Cerebellar cortex (tissue), 1 donor: ENCODE measurements around the gene ATOH7.
"Not testable (repeated sequence)": the region's sequence is repeated elsewhere in the genome, so short reads cannot be mapped to it uniquely, and the experiment has no call there.

Experiments used
- DNase-seq: peaks from one replicate; pipeline ENCODE4 v3.0.0-alpha.2; 2015; ENCODE audit warnings: low spot score

The ATOH7 gene

DNA sequence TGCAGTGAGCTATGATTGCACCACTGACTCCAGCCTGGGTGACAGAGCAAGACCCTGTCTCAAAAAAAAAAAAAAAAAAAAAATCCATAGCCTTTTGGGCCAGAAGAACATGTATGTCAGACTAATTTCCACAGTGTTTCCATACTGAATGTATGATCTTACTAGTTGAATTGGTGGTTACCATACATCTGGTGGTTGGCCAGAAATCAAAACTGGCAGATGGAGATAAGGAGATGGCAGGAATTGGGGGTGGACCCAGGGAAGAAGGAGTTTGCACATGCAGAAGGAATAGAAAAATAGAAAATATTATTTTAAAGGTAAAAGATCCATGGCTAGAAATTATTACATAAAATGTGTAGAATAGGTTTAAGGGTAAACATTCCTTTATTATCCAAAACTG, 3.7 kb upstream of the ATOH7 start:
- peak; percentile 62 for DNase-seq

DNA sequence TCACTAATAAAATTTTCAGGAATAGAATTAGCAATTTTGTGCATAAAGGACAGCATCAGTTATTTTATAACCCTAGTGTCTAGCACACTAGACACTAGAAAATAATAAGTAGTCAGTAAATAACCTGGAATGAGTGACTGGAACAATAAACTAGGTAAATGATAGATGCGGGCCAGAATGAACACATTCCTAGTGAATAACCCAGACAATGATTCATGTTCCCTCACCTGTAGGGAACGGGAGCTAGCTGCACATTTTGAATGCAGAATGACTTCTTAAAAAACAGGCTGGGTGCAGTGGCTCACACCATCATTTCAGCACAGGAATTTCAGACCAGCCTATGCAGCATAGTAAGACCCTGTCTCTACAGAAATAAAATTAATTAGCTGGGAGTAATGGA, 3.2 kb upstream of the ATOH7 start:
- no peak for DNase-seq

DNA sequence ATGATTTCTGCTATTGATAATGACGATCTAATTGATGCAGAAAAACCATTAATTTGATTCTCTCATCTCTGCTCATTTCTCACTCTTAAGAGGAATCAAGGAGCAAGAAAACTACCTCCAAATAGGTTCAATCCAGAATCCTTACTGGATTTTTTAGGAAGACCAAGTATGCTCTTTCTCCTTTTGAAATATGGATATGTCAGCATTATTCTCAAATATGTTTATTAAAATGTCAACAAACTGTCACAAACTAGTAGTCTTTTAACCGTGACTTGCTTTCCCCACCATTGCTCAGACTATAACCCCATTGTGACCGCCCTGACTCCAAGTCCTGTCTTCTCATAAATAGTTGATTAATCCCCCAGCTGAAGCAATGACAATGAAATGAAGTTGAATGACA, 1.1 kb upstream of the ATOH7 start:
- DNase-seq: no peak

DNA sequence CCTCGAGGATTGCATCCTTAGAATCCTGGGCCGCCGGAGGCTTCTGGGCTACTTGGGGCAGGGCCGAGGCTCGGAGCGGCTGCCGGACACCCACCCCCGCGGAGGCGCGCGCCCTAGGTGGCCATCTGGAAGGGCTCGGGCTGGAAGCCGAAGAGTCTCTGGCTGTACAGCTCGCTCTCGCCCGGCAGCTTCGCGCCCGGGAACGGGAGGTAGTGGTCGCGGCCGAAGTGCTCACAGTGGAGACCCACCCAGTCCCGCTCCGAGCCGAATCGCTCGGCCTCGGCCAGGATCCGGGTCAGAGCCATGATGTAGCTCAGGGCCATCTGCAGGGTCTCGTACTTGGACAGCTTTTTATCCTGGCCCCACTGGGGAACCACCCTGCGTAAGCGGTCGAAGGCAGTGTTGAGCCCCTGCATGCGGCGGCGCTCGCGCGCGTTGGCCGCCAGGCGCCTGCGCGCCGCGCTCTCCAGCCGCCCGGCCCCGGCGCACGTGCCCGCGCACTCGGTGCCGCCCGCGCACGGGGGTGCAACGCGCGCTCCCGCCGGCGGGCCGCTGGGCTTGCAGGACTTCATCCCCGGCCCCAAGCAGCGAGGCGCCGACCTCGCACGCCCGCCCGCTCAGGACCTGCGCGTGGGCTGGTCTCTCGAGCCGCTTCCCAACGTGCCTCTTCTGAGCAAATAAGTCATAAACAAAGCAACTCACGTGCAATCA, 652 bp downstream of the ATOH7 start:
- DNase-seq: peak; percentile 68

DNA sequence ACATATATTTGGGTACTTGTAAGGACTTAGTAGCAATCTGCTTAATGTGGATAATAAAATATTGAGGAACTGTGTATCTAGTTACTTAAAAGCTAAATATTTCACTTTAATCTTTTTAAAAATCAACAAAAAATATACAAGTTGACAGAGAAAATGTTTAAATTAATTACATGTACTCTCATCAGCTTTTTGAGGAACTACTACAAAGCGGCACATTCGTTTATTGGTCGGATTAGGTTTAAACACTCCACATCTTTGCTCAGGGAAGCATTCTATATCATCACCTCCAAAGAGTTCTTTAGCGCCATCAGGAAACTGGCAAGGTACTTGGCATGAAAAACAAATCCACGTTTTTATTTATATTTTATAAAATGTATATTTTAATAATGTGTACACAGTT, 1.6 kb downstream of the ATOH7 start:
- no peak for DNase-seq

DNA sequence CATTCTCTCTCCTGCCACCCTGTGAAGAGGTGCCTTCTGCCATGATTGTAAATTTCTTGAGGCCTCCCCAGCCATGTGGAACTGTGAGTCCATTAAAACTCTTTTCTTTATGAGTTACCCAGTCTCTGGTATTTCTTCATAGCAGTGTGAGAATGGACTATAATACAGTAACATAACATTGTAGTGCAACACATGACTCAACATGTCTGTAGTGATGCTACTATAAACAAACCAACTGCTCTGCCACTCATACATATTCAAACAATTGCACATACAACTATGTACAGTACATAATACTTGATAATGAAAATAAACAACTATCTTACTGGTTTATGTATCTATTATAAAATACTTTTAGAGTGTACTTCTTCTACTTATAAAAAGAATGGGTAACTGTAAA, 7.1 kb downstream of the ATOH7 start:
- no peak for DNase-seq

DNA sequence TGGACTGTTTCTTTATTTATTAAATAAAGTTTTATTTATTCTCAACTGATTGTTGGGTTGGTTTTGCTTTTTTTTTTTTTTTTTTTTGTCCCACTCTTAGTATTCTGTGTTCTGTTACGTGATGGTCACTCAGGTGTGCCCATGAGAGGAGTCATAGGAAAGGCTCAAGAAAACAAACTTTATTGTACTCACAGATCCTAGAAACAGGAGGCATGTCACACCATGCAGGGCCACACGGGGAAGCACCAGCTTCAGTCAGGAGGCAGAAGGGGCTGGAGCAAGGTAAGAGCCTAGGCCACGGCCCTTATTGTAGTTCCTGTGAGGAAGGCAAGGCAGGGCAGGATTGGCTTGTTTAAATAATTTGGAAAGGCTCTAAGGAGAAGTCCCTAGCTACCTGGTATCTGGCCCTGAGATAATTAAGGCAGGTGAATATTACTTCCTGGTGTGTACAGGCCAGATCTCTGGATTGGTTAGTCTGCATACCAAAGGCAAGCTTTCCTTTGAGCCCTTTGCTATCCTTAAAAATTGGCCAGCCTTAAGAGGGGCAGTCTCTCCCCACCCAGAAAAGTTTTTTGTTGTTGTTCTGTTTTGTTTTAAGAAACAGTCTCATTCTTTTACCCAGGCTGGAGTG, 8.3 kb downstream of the ATOH7 start:
- peak; percentile 23 for DNase-seq

DNA sequence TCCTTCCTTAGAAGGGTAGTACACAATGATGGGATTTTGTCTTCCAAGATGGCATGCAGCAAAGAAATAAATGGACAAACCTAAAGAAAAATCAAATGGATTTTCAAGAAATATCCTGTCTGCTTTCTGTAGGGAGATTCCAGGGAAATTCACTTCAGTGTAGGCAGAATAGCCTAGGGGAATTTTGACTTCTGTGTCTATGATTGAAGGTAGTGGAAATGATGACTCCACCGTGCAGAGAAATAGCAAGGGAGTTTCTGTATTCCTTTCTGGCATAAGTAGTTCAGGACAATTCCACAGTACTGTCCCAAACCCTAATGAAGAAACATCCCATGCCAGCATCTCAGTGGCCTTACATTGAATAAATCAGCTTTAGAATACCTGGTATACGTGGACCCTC, 9.5 kb downstream of the ATOH7 start:
- no peak for DNase-seq

DNA sequence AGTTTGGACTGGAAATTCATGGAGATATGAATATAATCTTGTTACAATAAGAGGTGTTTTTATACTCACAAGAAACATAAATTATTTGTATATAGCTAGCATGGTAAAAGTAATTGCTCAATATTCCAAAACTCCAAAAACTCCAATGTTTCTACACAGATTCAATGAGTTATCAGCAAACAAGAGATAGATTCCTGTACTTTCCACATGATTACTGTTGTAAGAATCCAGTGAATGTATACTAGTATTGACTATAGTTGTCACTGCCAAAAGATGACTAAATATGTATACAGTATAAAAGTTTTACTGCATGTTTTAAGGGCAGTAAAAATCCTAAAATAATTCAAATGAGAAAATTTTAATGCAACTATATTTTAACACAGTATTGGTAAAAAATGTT, 10.7 kb downstream of the ATOH7 start:
- DNase-seq: no peak

DNA sequence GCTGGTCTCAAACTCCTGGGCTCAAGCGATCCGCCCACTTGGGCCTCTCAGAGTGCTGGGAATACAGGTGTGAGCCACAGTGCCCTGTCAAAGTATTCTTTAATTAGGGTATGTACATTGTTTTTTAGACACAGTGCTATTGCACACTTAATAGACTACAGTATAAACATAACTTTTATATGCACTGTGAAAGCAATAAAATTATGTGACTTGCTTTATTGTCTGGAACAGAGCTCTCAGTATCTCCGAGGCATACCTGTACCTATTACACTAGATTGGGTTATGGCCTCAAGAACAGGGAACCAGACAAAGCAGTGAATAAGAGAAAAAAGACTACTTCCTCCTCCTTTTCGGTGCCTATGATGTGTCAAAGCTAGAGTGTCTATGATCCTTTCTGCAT, 13.1 kb downstream of the ATOH7 start:
- DNase-seq: no peak

DNA sequence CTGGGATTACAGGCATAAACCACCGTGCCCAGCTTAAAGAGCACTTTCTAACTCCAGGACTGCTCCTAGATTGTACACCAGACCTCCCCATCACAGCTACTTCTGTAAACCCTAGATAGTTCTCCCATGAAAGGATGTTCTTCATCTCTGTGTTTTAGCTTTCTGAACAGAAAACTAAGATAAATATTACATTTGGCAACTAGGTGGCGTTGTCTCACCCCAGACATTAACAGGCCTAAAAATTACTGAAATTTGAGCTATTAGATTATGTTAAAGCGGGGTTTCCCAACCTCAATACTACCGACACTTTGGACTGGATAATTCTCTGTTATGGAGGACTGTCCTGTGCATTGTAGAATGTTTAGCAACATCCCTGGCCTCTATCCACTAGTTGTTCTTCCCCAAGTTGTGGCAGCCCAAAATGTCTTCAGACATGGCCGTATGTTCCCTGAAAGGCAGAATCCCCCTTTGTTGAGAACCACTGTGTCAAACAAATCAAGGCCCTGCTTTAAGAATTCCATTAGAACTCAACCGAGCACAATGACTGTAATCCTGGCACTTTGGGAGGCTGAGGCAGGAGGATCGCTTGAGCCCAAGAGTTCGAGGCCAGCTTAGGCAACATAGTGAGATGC, 19.1 kb downstream of the ATOH7 start:
- DNase-seq: peak; percentile 59

DNA sequence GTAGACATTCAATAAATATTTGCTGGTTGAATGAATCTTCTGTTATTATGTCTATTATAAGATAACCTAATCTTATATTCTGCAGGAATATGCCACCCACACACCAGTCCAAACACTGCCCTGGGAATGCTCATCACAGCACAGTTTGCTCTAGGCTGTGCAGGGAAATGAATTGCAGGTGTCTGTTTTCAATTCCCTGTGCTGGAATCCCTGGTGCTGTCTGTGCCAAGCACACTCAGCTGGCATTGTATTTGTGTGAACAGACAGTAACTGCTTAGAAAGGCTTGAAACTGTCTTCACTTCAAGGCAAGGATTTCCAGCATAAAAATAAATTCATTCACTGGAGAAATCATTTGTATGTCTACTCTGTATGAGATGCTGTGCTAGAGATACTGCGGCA, 20.2 kb downstream of the ATOH7 start:
- DNase-seq: no peak

DNA sequence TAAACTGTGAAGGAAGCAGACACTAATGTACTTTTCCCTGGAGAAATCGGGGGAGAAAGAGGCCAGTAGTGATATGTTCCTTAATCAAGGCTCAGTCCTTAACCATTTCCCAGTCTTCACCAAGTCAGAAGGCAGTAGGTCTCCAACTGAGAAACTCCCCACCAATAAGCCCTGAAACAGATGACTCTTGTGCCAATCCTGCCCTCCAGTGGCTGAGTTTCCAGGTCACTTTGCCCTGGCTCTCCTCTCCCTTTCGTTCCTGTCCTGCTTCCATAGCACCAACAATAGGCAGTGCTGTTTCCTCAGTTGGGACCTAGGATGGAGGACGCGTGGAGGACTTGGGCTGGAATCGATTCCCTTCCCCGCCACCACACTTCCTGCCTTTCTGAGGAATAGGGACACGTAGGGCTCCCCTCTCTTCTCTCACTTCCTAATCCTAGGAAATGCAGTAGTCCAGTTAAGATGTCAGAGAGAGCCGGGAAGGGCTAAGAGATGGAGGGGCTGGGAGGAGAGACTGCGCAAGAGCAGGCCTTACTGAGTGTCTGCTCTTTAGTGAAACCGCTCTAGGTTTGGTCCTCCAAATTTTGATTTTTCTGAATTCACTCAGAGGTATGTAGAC, 23.4 kb downstream of the ATOH7 start:
- DNase-seq: peak; percentile 84

DNA sequence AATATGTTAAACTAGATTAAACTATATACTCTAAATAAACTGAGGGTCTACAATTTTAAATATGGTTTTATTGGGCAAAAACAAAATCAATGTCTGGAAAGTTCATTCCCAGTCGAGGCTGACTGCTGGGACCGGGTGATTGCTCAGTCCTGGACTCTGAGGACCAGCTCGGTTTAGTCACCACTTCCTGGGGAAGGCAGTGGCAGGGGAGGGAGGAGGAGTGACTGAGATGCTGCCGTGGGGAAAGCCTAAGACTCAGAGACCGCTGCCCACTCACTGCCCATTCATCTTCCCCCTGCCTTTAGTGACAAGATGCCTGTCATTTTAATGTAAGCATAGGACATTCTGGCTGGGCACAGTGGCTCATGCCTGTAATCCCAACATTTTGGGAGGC, 29.0 kb downstream of the ATOH7 start:
- no peak for DNase-seq

DNA sequence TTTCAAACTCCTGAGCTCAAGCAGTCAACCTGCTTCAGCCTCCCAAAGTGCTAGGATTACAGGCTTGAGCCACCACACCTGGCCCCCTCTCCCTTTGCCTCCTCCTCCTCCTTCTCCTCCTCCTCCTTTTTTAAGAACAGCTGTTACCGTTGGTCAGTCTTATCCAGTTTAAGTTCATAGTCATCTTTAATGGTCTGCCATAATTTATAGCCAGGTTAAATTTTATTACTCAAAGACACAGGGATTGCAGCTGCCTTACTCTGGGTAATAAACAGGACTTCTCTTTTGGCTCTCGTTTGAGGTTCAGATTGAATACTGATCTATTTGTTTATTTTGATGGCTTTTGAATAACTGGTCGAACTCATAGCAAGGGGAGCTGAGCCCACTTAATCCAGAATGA, 35.2 kb downstream of the ATOH7 start:
- DNase-seq: no peak

DNA sequence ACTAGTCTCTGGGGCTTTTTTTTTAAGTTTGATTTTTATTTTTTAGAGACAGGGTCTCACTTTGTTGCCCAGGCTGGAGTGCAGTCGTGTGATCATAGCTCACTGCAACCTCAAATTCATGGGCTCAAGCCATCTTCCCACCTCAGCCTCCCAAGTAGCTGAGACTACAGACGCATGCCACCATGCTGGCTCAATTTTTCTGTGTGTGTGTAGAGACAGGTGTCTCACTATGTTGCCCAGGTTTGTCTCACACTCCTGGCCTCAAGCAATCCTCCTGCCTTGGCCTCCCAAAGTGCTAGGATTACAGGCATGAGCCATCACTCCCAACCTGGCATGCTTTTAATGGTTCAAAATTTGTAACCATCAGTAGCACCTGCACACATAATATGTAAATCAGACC, 36.1 kb downstream of the ATOH7 start:
- DNase-seq: not testable (repeated sequence)

DNA sequence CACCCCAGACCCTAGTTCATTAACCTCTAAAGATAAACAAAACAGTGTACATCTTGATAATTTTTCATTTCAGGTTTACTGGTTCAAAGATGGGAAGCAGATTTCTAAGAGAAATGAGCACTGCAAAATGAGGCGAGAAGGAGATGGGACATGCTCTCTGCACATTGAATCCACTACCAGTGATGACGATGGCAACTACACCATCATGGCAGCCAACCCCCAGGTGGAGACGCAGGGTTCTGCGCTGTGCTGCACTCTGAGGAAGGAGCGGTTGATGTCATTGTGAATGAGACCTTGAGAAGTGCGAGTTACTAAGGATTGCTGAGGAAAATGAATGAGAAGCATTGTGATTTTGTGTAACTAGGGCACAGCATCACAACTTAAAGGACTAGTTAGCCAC, 37.6 kb downstream of the ATOH7 start:
- DNase-seq: no peak

DNA sequence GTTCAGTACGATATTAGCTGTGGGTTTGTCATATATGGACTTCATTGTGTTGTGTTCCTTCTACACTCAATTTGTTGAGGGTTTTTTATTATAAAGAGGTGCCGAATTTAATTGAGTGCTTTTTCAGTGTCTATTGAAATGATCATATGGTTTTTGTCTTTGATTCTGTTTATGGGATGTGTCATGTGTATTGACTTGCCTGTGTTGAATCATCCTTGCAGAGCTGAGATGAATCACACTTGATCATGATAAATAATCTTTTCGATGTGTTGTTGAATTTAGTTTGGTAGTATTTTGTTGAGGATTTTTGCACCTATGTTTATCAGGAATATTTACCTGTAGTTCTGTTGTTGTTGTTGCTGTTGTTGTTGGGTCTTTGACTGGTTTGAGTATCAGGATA, 39.8 kb downstream of the ATOH7 start:
- DNase-seq: no peak

DNA sequence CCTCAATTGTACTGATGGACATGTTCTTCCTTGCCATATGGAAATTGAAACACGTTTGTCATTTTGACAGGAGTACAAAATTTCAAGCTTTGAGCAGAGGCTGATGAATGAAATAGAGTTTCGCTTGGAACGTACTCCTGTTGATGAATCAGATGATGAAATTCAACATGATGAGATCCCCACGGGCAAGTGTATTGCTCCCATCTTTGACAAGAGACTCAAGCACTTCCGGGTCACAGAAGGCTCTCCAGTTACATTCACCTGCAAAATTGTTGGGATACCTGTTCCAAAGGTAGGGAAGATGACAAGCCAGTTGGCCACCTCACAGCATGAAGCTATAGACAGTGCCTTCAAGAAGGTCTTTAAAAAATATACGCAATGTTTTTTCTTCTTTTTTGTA, 43.1 kb downstream of the ATOH7 start:
- DNase-seq: no peak

DNA sequence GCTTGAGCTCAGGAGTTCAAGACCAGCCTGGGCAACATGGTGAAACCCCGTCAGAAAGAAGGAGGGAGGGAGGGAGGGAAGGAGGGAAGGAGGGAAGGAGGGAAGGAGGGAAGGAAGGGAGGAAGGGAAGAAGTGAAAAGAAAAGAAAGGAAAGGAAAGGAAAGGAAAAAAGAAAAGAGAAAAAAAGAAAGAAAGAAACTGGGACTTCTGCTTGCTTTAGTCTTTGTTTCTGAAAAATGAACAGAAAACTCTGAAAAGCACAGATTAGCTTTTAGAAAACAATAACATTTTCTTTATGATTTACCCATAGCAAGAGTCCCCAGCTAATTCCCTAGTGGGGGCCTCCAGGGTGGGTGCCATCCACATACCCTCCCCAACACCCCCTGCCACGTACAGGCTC, 46.8 kb downstream of the ATOH7 start:
- no peak for DNase-seq

DNA sequence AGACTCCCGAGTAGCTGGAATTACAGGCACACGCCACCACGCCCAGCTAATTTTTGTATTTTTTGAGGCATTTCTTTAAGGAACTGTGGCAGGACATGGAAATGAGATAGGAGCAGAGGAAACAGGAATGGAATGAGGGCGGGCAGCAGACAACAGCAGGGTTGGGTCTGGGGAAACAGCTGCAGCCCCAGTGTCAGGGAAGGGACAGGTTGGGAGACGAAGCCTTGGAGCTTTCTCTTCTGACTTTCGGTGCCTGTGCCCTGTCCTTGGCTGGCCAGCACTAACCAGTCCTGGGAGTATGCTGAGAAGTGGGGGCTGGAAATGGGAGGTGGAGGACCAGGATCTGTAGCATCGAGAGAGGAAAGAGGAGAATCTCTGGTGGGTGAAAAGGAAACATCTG, 47.4 kb downstream of the ATOH7 start:
- no peak for DNase-seq
